GM12892 (cell line): ENCODE data around the gene RNF186.

Experiments used
- POLR2A ChIP-seq: IDR thresholded peaks from 2 replicates; pipeline ENCODE4 v1.6.1; 2011; ENCODE audit warnings: low read depth, low read length, control low read depth
- POLR2AphosphoS5 ChIP-seq: IDR thresholded peaks from 2 replicates; pipeline ENCODE4 v1.6.1; 2011; ENCODE audit warnings: low read depth, low read length, control low read depth
- TAF1 ChIP-seq: IDR thresholded peaks from 2 replicates; pipeline ENCODE4 v1.6.1; 2011; ENCODE audit warnings: low read depth, mild to moderate bottlenecking, control low read depth, low read length, borderline replicate concordance

DNA sequence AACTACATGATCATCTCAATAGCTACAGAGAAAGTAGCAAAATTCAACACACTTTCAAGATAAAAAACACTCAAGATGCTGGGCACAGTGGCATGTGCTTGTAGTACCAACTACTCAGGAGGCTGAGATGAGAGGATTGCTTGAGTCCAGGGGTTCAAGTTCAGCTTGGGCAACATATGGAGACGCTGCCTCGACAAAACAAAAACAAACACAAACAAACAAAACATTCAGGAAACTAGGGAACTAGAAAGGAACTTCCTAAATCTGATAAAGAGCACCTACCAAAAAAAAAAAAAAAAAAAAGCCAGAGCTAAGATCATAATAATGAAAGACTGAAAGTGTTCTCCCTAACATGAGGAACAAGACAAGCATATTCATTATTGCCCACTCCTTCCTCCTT lies 22.8 kb upstream of the RNF186 start:
- no peak for TF ChIP-seq POLR2A
- TF ChIP-seq TAF1: no peak
- no peak for TF ChIP-seq POLR2AphosphoS5
